SU-DHL-6 (cell line): ENCODE data around the gene CLIC6.

Experiments used
- H2AFZ ChIP-seq: fragments of 200-600 bp; sonication (generic); 2 replicates; pipeline ENCODE4 v1.6.1; 2014; ENCODE audit warnings: low read depth, mild to moderate bottlenecking, moderate library complexity, mixed read lengths, antibody characterized with exemption, low read length; ENCODE audit not compliant: severe bottlenecking
- H3F3A ChIP-seq: fragments of 200-600 bp; shearing (Covaris generic); 2 replicates; pipeline ENCODE4 v1.6.0; 2016; ENCODE audit warnings: antibody characterized with exemption, mild to moderate bottlenecking; ENCODE audit not compliant: insufficient read depth
- H3K27ac ChIP-seq: fragments of 200-600 bp; sonication (generic); 2 replicates; pipeline ENCODE4 v1.5.1; 2016; ENCODE audit warnings: low read depth, mild to moderate bottlenecking, low read length, moderate library complexity, mixed read lengths
- H3K27me3 ChIP-seq: fragments of 200-600 bp; sonication (generic), shearing (Covaris generic); 2 replicates; pipeline ENCODE4 v1.6.0; 2014; ENCODE audit warnings: mild to moderate bottlenecking, low read length
- H3K36me3 ChIP-seq: fragments of 200-600 bp; sonication (generic); 2 replicates; pipeline ENCODE4 v1.6.1; 2014; ENCODE audit warnings: mild to moderate bottlenecking, low read length, mixed read lengths
- H3K4me2 ChIP-seq: fragments of 300-600, 200-600 bp; shearing (Covaris generic), sonication (generic); 2 replicates; pipeline ENCODE4 v1.6.0; 2014; ENCODE audit warnings: low read length, low read depth, mild to moderate bottlenecking; ENCODE audit not compliant: poor library complexity, severe bottlenecking
- H3K4me3 ChIP-seq: fragments of 200-600 bp; sonication (generic); 2 replicates; pipeline ENCODE4 v1.5.1; 2014; ENCODE audit warnings: antibody characterized with exemption, low read length, mild to moderate bottlenecking, mixed read lengths; ENCODE audit not compliant: insufficient read depth, poor library complexity, severe bottlenecking
- H3K79me2 ChIP-seq: fragments of 200-600 bp; sonication (generic); 2 replicates; pipeline ENCODE4 v1.6.1; 2014; ENCODE audit warnings: mild to moderate bottlenecking, low read length, moderate library complexity; ENCODE audit not compliant: insufficient read depth
- H3K9ac ChIP-seq: fragments of 200-600 bp; sonication (generic); 2 replicates; pipeline ENCODE4 v1.7.0; 2014; ENCODE audit warnings: mild to moderate bottlenecking, low read length
- H3K9me2 ChIP-seq: fragments of 200-600 bp; sonication (generic); replicated peaks from 2 replicates; pipeline ENCODE4 v1.6.1; 2014; ENCODE audit warnings: low read length; ENCODE audit not compliant: insufficient read depth
- H3K9me3 ChIP-seq: fragments of 200-600 bp; sonication (generic); 2 replicates; pipeline ENCODE4 v1.6.1; 2014; ENCODE audit warnings: low read length, mixed read lengths; ENCODE audit not compliant: insufficient read depth
- H4K20me1 ChIP-seq: fragments of 200-600 bp; sonication (generic); 2 replicates; pipeline ENCODE4 v1.6.1; 2014; ENCODE audit warnings: low read depth, mild to moderate bottlenecking, antibody characterized with exemption, low read length, moderate library complexity, mixed read lengths
- EZH2phosphoT487 ChIP-seq: fragments of 200-600 bp; sonication (generic), shearing (Covaris generic); conservative IDR thresholded peaks from 2 replicates; pipeline ENCODE4 v1.6.1; 2018; ENCODE audit warnings: mild to moderate bottlenecking, antibody characterized with exemption, low read length, moderate library complexity, mixed read lengths
- TF ChIP-seq, protein P1 (sequence below): fragments of 200-600 bp; sonication (generic); IDR thresholded peaks from one replicate; pipeline ENCODE4 v1.5.1; 2017; ENCODE audit warnings: antibody characterized with exemption, mild to moderate bottlenecking, low read length, moderate library complexity; ENCODE audit not compliant: insufficient read depth, poor library complexity, severe bottlenecking

Gene CLIC6

DNA sequence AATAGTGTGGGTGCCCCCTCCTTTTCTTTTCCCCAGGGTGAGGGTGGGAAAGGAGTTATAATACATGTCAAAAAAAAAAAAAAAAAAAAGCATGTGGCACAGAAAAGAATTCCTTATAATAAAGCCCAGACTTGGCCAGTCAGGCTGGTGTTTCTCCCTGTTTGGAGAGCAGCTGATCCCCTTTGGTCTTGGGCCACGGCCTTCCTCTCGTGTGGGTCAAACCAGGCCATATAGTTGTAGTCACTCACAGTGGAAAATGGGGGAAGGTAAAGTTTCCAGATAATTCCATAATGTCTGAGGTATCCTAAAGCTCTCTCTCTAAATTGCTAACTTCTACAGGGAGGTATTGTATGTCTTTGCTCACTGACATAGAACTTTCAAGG lies 22.0 kb downstream of the CLIC6 start:
- Histone ChIP-seq H2AFZ (no peak overlapping the region), H3K9ac (no peak overlapping the region), H4K20me1 (no peaks in the 10 kb centered on the region), H3F3A (no peaks in the 10 kb centered on the region), H3K79me2 (no peaks in the 10 kb centered on the region), H3K4me3 (no peak overlapping the region), H3K4me2 (no peak overlapping the region), H3K9me3 (no peaks in the 10 kb centered on the region), H3K27ac (no peak overlapping the region), H3K36me3 (no peaks in the 10 kb centered on the region), H3K9me2 (no peaks in the 10 kb centered on the region), H3K27me3 (0 out of 2 replicates have a peak, but pooled peaks cover 3% of the 10 kb centered on the region)
- TF ChIP-seq, protein P1, sequence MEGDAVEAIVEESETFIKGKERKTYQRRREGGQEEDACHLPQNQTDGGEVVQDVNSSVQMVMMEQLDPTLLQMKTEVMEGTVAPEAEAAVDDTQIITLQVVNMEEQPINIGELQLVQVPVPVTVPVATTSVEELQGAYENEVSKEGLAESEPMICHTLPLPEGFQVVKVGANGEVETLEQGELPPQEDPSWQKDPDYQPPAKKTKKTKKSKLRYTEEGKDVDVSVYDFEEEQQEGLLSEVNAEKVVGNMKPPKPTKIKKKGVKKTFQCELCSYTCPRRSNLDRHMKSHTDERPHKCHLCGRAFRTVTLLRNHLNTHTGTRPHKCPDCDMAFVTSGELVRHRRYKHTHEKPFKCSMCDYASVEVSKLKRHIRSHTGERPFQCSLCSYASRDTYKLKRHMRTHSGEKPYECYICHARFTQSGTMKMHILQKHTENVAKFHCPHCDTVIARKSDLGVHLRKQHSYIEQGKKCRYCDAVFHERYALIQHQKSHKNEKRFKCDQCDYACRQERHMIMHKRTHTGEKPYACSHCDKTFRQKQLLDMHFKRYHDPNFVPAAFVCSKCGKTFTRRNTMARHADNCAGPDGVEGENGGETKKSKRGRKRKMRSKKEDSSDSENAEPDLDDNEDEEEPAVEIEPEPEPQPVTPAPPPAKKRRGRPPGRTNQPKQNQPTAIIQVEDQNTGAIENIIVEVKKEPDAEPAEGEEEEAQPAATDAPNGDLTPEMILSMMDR = no peak
- TF ChIP-seq EZH2phosphoT487 = no peak

DNA sequence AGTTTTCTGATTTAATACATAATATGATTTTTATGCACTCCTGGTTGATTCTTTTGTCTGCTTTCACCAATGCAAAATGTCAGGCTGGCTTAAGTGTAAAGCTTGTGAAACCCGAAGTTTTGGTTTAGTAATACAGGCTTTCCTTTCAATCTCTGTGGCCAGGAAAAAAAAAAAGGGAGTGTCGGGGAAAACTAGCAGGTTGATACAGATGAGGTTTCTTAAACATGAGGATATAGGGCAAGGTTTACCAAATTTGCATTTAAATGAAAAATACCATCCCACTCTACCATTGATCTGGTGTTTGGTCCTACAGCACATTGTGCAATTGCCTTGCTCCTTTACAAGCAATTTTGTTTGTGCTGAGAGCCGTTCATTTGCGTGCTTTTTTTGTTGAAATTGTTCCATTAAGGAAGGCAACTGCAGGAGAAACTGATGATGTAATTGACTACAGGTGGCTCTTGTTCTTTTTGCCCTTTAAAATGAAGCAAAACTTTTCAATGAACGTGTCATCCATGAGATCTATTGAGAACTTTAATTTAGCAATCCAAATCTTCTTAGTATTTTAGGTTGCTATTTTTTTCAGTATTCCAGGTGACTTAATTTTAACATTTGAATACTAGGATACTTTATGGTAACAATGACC lies 22.7 kb downstream of the CLIC6 start:
- no peak overlapping the region for H3K4me2 ChIP-seq
- H3F3A ChIP-seq = no peaks in the 10 kb centered on the region

DNA sequence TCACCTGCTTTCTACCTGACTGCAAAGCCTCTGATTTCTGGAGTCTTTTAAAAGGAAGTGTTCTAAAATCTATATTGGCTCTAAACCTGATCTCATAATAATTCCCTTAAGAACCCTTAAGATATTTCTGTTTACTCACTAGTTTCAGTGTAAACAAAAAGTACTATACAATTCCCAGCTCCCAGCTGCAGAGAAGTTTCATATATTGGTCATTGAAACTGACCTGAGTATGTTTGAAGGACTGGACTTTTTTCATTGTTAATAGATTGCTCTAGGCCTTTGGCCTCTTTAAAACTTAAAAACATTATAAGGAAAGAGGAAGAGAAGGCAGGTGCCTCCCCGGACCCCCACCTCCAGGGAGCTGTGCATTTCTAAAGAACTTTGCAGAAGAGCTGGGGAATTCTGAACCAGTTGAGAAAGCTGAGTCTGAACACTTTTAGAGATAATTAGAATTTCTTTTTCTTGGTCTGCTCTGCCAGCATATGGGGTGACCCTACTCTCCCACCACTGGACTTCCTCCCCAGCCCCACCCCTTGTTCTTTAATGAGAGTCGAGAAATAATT lies 23.7 kb downstream of the CLIC6 start:
- H4K20me1 ChIP-seq = no peaks in the 10 kb centered on the region
- no peaks in the 10 kb centered on the region for H3F3A ChIP-seq
- no peaks in the 10 kb centered on the region for H3K9me2 ChIP-seq
- TF ChIP-seq, protein P1 = no peak
- TF ChIP-seq EZH2phosphoT487 = no peak
- H3K79me2 ChIP-seq = no peaks in the 10 kb centered on the region
- H2AFZ ChIP-seq = no peak overlapping the region
- 0 out of 2 replicates have a peak, but pooled peaks cover 3% of the 10 kb centered on the region for H3K27me3 ChIP-seq
- H3K27ac ChIP-seq = no peak overlapping the region
- no peak overlapping the region for H3K4me3 ChIP-seq
- H3K36me3 ChIP-seq = no peaks in the 10 kb centered on the region
- no peaks in the 10 kb centered on the region for H3K9me3 ChIP-seq
- H3K9ac ChIP-seq = no peak overlapping the region
- H3K4me2 ChIP-seq = no peak overlapping the region

More for the DNA sequence above, 22.7 kb downstream of the CLIC6 start:
- Histone ChIP-seq H3K79me2 (no peaks in the 10 kb centered on the region), H3K27ac (no peak overlapping the region), H3K9me3 (no peaks in the 10 kb centered on the region), H3K36me3 (no peaks in the 10 kb centered on the region), H3K4me3 (no peak overlapping the region), H3K9me2 (no peaks in the 10 kb centered on the region), H3K9ac (no peak overlapping the region), H3K27me3 (0 out of 2 replicates have a peak, but pooled peaks cover 3% of the 10 kb centered on the region), H2AFZ (no peak overlapping the region), H4K20me1 (no peaks in the 10 kb centered on the region)
- no peak for TF ChIP-seq EZH2phosphoT487
- TF ChIP-seq, protein P1 = no peak
